Measurements from ENCODE around the gene SBNO1.
"Not testable (repeated sequence)": the region's sequence is repeated elsewhere in the genome, so short reads cannot be mapped to it uniquely, and the experiment has no call there.

SBNO1 gene

DNA sequence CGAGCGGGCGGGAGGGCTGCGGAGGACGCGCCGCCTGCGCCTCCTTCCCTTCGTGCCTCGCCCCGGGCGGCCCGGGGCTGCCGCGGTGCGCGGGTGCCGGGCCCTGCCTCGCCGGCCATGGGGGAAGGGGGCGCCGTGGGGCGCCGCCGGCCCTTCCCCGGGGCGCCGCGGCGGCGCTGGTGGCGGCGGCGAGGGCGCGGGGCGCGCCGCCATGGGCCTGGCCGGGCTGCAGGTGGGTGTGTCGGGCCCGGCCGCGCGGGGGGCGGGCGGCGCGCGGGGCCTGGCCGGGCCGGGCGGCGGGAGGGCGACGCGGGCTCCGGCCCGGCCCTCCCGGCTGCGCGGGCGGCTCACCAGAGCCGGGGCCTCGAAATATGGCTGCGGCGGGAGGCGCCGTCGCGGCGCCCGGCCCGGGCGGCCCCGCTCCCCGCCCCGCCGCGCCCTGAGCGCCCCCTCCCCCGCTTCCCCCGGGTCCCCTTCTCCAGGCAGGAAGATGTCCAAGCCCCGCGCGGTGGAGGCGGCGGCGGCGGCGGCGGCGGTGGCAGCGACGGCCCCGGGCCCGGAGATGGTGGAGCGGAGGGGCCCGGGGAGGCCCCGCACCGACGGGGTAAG, 24.4 kb upstream of the SBNO1 start:
- no peak for DNase-seq (ENCODE audit: low spot score)

DNA sequence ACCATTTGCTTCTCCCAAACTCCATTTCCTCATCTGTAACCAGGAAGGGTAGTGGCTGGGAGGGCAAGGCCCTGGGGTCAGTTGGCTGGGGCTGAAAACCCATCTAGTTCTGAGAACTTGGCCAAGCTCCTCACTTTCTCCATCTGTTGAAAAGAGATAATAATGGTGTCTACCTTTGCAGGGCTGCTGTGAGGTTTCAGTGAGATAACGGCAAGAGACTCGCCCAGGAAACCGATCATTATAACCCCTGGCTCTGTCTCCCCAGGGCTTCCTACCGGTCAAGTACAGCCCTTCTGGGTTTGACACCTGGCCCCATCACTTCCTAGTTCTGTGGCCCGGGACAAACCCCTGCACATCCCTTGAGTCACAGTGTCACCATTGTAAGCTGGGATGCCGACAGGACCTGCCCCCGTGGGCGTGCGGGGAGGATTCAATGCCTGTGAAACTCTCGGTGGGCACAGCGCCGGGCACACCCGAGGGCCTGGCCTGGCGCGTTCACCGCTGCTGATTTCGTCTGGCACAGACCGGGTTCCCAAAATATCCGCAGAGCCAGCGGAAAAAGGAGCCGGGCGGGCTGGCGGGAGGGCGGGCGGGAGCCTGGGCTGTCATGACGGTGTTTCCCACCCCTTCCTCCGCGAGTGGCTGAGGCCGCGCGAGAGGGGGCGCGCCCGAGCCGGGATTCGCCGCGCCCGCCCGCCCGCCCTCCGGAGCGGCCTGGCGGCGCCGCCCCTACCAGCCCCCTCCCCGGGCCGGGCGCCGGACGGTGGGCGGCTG, 23.7 kb upstream of the SBNO1 start:
- peak; percentile 91 for DNase-seq (ENCODE audit: low spot score)

DNA sequence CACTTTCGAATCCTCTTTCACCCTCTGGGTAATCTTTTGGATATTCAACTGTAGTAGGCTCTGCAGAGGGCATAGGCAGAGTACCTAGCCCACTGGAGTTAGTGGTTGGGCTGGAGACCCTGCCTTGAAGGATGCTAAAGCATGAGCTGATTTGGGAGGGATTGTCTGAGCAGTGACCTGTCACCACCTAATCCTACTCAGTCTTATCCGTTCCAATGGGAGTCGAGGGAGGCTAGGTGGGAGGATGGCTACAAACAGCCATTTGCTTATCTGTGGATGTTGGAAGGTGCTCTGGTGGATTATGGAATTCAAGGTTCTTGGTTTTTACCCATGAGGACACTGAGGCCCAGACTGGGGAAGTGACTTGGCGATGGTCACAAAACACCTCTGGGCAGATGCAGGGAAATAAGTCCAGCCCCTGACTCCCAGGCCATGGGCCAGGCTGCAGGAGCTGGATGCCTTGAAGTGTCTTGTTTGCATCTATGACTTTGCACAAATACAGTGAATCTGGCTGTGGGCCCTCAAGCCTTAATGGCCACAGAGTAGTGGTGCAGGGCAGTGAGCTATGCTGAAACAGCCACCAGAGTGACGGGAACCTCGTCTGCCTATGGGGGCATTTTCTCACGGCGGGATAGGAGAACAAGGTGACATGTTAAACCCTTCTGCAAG, 23.0 kb upstream of the SBNO1 start:
- DNase-seq (ENCODE audit: low spot score): no peak

DNA sequence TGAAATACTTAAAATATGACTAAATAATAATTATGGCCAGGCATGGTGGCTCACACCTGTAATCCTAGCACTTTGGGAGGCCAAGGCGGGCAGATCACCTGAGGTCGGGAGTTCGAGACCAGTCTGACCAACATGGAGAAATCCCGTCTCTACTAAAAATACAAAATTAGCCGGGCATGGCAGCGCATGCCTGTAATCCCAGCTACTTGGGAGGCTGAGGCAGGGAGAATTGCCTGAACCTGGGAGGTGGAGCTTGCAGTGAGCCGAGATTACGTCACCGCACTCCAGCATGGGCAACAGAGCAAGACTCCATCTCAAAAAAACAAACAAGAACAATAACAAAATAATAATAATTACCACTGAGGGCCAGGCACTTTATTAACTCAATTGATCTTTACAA, 20.9 kb upstream of the SBNO1 start:
- DNase-seq (ENCODE audit: low spot score): not testable (repeated sequence)

DNA sequence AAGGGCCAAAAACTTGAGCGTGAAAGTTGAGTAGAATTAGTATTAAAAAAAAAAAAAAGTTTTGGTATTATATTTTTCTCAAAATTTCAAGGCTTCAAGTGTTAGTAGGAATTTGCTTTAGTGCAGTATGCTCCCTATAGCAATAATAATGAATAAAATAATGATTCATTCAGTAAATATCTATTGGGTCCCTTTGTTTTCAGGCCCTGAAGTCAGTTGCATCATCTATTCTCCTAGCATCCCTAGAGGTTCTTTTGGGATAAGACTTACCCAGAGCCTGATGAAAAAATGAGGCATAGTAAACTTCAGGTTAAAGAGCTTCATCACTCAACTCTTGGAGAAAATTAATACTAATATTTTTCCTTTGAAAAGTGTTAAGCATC, 20.3 kb upstream of the SBNO1 start:
- no peak for DNase-seq (ENCODE audit: low spot score)

DNA sequence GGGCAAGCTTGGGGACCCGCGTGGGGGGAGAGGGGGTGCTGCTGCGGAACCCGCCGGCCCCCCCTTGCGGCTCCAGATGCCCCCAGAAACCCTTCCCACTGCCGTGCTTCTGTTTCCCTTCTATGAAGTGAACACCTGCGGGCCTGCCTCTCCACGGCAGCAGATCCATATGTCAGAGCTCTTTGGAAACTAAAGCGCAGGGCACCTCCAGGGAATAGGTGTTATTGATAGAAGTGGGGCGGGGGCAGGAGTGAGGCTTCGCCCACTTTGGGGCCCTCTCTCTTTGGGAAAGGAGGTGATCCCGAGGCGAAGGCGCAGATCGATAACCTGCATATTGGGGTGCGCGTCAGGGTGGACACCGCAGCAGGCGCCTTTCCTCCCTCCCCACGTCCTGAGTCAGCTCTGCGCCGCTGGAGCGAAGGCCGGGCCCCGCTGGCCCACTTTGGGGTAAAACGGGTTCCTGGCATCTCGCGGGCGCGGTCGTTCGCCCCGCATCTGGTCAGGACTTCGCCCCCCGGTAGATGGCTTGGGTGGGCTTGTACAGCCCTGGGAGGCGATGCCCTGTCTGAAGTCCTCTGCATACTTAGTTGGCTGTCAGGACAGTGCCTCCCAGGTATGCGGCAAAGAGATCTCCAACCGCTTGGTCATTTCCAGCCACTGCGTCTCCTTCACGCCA, 19.8 kb upstream of the SBNO1 start:
- DNase-seq (ENCODE audit: low spot score): no peak

DNA sequence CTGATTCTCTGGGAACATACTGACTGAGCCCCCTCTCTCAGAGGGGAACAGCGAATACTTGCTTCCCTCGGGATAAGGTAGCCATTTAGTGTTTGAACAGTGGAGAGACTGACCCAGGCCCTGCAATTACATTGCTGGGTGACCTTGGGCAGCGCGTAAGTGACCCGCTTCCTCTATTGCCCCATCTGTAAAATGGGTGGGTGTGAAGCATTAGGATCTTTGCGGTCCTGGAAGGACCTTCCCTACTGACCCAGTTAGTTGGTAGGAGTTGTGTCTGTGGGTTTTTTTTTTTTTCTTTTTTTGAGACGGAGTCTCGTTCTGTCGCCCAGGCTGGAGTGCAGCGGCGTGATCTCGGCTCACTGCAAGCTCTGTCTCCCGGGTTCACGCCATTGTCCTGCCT, 18.0 kb upstream of the SBNO1 start:
- no peak for DNase-seq (ENCODE audit: low spot score)

DNA sequence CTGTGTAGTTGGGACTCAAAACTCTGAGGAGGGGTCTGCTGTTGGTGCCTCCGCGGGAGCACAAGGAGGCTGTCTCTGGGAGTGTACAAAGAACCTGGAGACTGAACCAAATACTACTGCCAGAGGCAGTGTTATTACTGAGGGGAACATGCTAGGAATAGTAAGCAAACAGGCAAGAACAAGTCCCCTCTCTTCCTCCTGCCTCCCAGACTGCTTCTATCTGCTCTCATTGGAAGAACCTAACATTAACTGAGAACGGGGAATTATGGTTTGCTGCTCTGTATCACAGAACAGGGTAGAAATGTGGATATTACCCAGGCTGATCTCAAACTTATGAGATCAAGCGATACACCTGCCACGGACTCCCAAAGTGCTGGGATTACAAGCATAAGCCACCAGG, 14.7 kb upstream of the SBNO1 start:
- DNase-seq (ENCODE audit: low spot score): no peak

DNA sequence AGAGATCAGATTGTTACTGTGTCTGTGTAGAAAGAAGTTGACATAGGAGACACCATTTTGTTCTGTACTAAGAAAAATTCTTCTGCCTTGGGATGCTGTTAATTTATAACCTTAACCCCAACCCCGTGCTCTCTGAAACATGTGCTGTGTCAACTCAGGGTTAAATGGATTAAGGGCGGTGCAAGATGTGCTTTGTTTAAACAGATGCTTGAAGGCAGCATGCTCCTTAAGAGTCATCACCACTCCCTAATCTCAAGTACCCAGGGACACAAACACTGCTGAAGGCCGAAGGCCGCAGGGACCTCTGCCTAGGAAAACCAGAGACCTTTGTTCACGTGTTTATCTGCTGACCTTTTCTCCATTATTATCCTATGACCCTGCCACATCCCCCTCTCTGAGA, 7.8 kb upstream of the SBNO1 start:
- DNase-seq (ENCODE audit: low spot score): not testable (repeated sequence)

DNA sequence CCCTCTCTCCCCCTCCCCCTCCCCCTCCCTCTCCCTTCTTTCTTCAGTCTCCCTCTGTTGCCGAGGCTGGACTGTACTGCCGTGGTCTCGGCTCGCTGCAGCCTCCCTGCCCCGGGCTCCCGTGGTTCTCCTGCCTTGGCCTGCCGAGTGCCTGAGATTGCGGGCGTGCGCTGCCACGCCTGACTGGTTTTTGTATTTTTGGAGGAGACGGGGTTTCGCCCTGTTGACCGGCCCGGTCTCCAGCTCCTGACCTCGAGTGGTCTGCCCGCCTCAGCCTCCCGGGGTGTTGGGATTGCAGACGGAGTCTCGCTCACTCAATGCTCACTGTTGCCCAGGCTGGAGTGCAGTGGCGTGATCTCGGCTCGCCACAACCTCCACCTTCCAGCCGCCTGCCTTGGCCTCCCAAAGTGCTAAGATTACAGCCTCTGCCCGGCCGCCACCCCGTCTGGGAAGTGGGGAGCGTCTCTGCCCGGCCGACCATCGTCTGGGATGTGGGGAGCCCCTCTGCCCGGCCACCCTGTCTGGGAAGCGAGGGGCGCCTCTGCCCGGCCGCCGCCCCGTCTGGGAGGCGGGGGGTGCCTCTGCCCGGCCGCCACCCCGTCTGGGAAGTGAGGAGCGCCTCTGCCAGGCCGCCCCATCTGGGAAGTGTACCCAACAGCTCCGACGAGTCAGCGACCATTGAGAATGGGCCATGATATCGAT, 7.2 kb upstream of the SBNO1 start:
- not testable (repeated sequence) for DNase-seq (ENCODE audit: low spot score)

DNA sequence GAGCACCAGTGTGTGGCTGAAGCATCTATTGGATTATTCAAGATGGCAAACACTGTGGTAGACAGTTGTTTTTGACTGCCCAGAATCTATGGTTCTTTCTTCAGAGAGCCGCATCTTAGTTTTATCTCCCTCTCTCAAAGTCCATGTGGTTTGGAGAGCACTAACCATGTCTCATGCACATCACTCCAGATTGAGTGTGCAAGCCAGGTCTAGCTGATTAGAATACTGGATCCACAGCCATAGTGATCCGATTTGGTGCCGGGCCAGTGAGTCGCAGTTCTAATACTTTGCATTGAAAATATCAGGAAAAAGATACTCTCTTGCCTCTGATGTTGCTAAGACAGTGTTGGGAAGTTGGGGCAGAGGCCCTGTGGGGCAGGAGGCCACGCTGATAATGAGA, 4.6 kb upstream of the SBNO1 start:
- DNase-seq (ENCODE audit: low spot score): no peak

DNA sequence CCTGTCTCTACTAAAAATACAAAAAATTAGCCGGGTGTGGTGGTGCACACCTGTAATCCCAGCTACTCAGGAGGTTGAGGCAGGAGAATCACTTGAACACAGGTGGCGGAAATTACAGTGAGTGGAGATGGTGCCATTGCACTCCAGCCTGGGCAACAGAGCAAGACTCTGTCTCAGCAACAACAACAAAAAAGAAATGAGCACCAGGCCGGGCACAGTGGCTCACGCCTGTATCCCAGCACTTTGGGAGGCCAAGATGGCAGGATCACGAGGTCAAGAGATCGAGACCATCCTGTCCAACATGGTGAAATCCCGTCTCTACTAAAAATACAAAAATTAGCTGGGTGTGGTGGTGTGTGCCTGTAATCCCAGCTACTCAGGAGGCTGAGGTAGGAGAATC, 3.8 kb upstream of the SBNO1 start:
- DNase-seq (ENCODE audit: low spot score): not testable (repeated sequence)

DNA sequence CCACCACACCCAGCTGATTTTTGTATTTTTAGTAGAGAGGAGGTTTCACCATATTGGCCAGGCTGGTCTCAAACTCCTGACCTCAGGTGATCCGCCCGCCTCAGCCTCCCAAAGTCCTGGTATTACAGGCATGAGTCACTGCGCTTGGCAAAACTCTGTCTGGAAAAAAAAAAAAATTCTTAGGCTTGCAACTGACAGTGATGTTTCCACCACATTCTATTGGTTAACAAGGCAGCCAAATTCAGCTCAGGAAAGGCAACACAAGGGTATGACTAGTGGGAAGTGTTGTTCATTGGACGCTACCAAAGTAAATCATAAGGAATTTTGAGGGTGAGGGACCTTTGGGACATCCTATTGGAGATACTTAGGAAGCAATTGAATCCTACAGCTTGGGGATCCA, 2.9 kb upstream of the SBNO1 start:
- no peak for DNase-seq (ENCODE audit: low spot score)

DNA sequence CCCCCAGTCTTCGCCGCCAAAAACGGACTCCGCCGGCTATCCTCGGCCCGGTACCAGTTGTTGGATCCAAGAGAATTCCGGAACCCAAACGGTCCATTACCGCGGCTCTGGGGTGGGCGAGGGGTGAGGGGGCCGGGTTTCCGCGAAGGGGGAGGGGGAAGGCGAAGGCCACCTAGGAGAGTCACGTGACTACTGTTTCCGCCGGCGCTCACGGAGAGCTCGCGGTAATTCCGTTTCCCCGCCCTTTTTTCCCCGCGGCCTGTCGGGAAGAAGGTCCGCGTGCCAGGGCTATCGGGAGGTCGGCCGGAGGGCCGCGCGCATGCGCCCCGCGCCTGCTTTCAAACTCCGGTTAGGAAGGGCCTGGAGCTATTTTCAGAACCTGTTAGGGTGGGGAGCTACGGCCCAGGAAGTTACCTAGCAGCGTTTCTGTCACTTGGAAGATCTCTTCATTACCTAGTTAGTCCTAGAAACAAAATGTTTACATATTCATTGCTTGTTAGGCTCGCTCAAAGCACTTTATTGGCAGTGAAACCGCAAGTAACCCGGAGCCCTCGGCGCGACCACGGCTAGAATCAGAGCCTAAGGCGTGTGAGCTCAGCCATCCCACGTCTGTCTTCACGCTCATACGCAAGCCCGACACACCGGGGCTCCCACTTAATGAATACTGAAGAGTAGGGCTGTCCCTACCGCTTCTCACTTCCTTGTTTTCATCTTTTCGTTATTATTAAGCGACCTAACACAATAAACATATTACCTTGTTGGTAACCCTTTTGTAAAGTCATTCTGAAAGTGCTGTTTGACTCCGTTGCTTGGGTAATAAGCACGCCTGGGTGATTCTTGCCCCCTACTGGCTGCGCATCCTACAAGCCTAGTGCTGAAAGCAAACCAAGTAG, 624 bp upstream of the SBNO1 start:
- peak; percentile 99 for DNase-seq (ENCODE audit: low spot score)

DNA sequence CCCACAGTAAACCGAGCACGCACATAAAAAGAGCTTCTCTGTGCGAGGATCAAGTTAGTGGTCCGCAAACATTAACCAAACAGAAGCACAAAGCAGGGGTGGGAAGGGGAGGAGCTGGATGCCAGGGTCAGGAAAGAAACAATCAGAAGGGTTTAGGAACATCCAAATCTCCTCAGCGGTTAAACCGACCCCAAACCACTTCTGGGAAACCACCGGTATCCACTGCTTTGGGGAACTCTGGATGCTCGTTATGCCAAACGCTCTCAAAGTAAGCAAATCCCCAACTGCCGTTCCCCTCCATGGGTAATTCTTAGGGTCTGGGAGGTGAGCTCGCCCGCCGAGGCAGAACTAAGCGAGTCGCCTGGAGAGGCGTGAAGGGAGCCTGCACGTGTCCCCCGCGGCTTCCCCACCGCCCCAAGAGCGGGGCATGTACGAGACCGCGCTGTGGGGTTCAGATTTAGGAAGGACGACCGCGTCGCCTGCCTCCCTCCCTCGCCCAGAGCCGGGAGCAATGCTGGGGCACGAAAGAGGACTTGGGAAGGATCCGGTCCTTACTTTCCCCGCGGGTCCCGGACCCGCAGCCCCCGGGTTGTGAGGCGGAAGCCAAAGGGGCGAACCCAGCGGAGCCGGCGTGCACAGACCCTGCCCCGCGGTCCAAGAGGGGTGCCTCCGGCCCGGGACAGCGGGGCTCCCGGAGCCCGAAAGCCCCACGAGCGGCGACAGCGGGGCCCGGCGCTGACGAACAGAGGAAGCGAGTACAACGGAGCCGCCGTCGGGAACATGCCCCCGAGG, 711 bp downstream of the SBNO1 start:
- DNase-seq (ENCODE audit: low spot score): peak; percentile 63

DNA sequence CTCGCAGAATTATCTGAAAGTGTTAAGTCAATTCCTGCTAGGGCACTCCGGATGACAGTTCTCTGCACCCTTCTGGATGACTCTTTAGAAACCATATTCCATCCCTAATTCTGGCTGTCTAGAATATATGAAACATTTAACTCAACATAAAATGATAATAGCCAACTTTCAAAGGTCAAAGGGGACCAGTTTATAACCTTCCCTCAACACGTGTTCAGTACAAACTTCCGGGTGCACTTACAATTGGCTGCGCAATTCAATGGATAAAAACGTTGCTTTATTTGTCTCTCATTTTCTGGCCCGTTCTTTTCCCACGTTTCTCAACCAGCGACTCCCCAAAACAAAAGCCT, 1.3 kb downstream of the SBNO1 start:
- no peak for DNase-seq (ENCODE audit: low spot score)

DNA sequence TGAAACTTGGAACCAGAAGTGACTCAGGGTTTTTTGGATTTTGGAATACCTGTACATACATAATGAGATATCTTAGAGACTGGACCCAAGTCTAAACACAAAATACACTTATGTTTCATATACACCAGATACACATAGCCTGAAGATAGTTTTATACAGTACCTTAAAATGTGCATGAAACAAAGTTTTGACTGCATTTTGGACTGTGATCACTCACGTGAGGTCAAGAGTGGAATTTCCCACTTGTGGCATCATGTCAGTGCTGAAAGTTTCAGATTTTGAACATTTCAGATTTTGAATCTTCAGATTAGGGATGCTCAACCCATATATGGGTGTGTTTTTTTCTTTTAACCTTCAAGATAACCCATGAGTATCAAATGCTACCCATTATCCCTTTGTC, 6.6 kb downstream of the SBNO1 start:
- DNase-seq (ENCODE audit: low spot score): no peak

DNA sequence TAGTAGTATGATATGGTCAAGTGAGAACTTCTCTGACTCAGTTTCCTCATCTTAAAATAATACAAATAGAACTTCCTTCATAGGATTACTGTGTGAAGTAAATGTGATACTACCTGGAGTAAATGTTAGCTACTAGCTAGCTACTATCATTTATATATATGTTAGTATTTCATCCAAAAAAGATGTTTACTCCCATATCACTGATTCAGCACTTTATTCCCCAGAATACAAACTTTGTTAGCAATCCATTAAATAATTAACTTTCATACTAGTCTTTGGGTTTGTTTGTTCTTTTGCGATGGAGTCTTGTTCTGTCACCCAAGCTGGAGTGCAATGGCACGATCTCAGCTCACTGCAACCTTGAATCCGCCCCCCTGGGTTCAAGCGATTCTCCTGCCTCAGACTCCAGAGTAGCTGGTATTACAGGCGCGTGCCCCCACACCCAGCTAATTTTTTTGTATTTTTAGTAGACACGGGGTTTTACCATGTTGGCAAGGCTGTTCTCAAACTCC, 8.4 kb downstream of the SBNO1 start:
- no peak for DNase-seq (ENCODE audit: low spot score)

DNA sequence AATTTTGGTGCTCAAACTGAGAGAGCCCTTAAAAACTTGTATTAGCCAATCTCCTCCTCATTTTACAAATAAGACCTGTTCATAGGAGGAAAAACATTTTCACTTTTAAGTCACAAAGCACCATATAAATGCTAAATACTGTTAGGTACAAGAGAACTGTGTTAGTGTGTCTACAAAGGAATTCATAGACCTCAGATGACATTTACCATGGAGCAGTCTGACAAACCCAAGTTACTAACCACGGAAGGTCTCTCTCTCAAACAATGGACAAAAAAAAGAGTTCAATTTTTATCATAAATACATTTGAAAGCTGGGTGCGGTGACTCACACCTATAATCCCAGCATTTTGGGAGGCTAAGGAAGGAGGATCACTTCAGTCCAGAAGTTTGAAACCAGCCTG, 10.0 kb downstream of the SBNO1 start:
- no peak for DNase-seq (ENCODE audit: low spot score)

DNA sequence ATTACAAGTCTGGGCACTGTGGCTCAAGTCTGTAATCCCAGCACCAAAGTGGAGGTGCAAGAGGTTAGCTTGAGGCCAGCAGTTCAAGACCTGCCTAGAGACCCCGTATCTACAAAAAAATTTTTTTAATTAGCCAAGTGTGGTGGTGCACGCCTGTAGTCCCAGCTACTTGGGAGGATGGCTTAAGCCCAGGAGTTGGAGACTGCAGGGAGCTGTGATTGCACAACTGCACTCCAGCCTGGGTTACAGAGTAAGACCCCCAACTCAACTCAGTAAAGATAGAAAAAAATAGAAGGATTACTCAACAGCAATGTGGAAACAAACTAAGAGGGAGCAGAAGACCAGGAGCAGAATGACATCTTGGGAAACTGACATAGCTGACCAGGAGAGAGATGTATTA, 13.3 kb downstream of the SBNO1 start:
- DNase-seq (ENCODE audit: low spot score): no peak
